A673 (cell line): ENCODE data around the gene MSI2.

Source experiments
- CTCF ChIP-seq: fragments of 300-800, 200-600 bp; sonication (generic); conservative IDR thresholded peaks from 2 replicates; pipeline ENCODE4 v1.5.1; 2017; ENCODE audit warnings: low read depth, mild to moderate bottlenecking, antibody characterized with exemption, low read length, moderate library complexity, mixed read lengths
- EZH2 ChIP-seq: fragments of 200-600 bp; sonication (generic); IDR thresholded peaks from 2 replicates; pipeline ENCODE4 v1.6.1; 2017; ENCODE audit warnings: borderline replicate concordance, low read depth, mild to moderate bottlenecking, mixed read lengths, antibody characterized with exemption, low read length; ENCODE audit not compliant: poor library complexity, severe bottlenecking

- TF ChIP-seq CTCF (no peak), EZH2 (no peak)
Observed at GRCh38 chr17:57459286-57459915, 203.1 kb downstream of the MSI2 start.
